NT2/D1 (cell line): Measurements from ENCODE around the gene SRCAP.

ENCODE experiments used
- SUZ12 ChIP-seq: IDR thresholded peaks from 2 replicates; pipeline ENCODE4 v1.6.1; 2011; ENCODE audit not compliant: insufficient read length, insufficient read depth; ENCODE audit errors: extremely low read depth
- YY1 ChIP-seq: IDR thresholded peaks from 2 replicates; pipeline ENCODE4 v1.6.1; 2011; ENCODE audit not compliant: insufficient read length, insufficient read depth
- ZNF274 ChIP-seq: IDR thresholded peaks from 2 replicates; pipeline ENCODE4 v1.6.1; 2011; ENCODE audit warnings: mild to moderate bottlenecking, low read depth, low read length

GRCh38 chr16:30654856-30655255 lies 44.1 kb upstream of the SRCAP start:
- TF ChIP-seq YY1: no peak
- TF ChIP-seq SUZ12: no peak
- TF ChIP-seq ZNF274: no peak
